Keratinocyte (primary cell): ENCODE measurements around the gene TMPRSS2. TPM values are rescaled to one million over a fixed set of nuclear protein-coding genes. Genes with fewer than 3 reads are reported as not detected.

ENCODE experiments used
- DNase-seq: peaks from one replicate; pipeline ENCODE4 v3.0.0-alpha.2; 2011; ENCODE audit warnings: low read depth, missing footprints, low spot score
- FAIRE-seq: peaks from 2 replicates; lab custom pipeline; 2011; peaks lifted over from hg19 to GRCh38; lab: Jason Lieb, UNC
- H2AFZ ChIP-seq: 2 replicates; pipeline ENCODE4 v1.6.0; 2012; ENCODE audit warnings: low read length, control low read depth, inconsistent platforms; ENCODE audit not compliant: control insufficient read depth
- H3K27ac ChIP-seq: 2 replicates; pipeline ENCODE4 v1.5.1; 2011; ENCODE audit warnings: low read length; ENCODE audit not compliant: control insufficient read depth, insufficient read depth
- H3K27me3 ChIP-seq: 3 replicates; pipeline ENCODE4 v1.6.0; 2011; ENCODE audit warnings: low read length; ENCODE audit not compliant: control insufficient read depth, insufficient read depth; ENCODE audit errors: extremely low read depth
- H3K36me3 ChIP-seq, 2 experiments: 2 replicates in 1 of 2; 3 replicates in 1 of 2; pipeline ENCODE4 v1.5.1; 2011; ENCODE audit warnings: low read length in 2 of 2, mild to moderate bottlenecking in 1 of 2; ENCODE audit not compliant: control insufficient read depth in 2 of 2, insufficient read depth in 2 of 2; ENCODE audit errors: extremely low read depth in 1 of 2
- H3K4me1 ChIP-seq: 3 replicates; pipeline ENCODE4 v1.5.1; 2011; ENCODE audit warnings: low read length; ENCODE audit not compliant: control insufficient read depth, insufficient read depth; ENCODE audit errors: extremely low read depth
- H3K4me2 ChIP-seq: 3 replicates; pipeline ENCODE4 v1.6.0; 2011; ENCODE audit warnings: low read depth, low read length; ENCODE audit not compliant: control insufficient read depth, insufficient read depth; ENCODE audit errors: extremely low read depth
- H3K4me3 ChIP-seq, 3 experiments: fragments of 200-600 bp in 1 of 3; sonication (generic) in 1 of 3; 2 replicates in 2 of 3; 3 replicates in 1 of 3; pipeline ENCODE4 v1.5.1; 2011 to 2016; ENCODE audit warnings: low read length in 3 of 3, mild to moderate bottlenecking in 3 of 3, control low read depth in 2 of 3, inconsistent platforms in 1 of 3, low read depth in 1 of 3, mixed read lengths in 1 of 3, mixed run types in 1 of 3, moderate library complexity in 1 of 3; ENCODE audit not compliant: control insufficient read depth in 2 of 3, insufficient read depth in 2 of 3; ENCODE audit errors: extremely low read depth in 1 of 3
- H3K79me2 ChIP-seq: 2 replicates; pipeline ENCODE4 v1.6.0; 2012; ENCODE audit warnings: low read length; ENCODE audit not compliant: control insufficient read depth, insufficient read depth
- H3K9ac ChIP-seq: 3 replicates; pipeline ENCODE4 v1.6.0; 2011; ENCODE audit warnings: low read length; ENCODE audit not compliant: control insufficient read depth, insufficient read depth; ENCODE audit errors: extremely low read depth
- H3K9me1 ChIP-seq: 3 replicates; pipeline ENCODE4 v1.6.0; 2011; ENCODE audit warnings: low read length; ENCODE audit not compliant: control insufficient read depth, insufficient read depth; ENCODE audit errors: extremely low read depth
- H3K9me3 ChIP-seq: 2 replicates; pipeline ENCODE4 v1.5.1; 2012; ENCODE audit warnings: low read depth, low read length; ENCODE audit not compliant: control insufficient read depth
- H4K20me1 ChIP-seq: 3 replicates; pipeline ENCODE4 v1.6.0; 2011; ENCODE audit warnings: low read length; ENCODE audit not compliant: control insufficient read depth, insufficient read depth; ENCODE audit errors: extremely low read depth
- EZH2 ChIP-seq: IDR thresholded peaks from one replicate; pipeline ENCODE4 v1.6.1; 2012; ENCODE audit warnings: inconsistent platforms, mild to moderate bottlenecking, low read length, moderate library complexity
- dilution Hi-C: fragments of 300-500 bp; cut with MboI; formaldehyde crosslinking; loops from one replicate; pipeline ENCODE4 v1.7.0; 2020; ENCODE audit warnings: low sequenced_read_pairs; ENCODE audit not compliant: extremely low pct_ligation_motif_present
- polyA plus RNA-seq, 5 experiments: library from polyadenylated mRNA; depleted of rRNA in 3 of 5; stranded (reverse) in 3 of 5; stranded (forward) in 1 of 5; unstranded in 1 of 5; fragments of >200 nt; gene quantifications; 1 replicate in 1 of 5; 2 replicates in 3 of 5; 3 replicates in 1 of 5; pipeline versions ENCODE4 v1.2.1 to v1.2.3, GENCODE V29; 2011 to 2012; ENCODE audit warnings: missing spikeins in 2 of 5, low read depth in 1 of 5, low replicate concordance in 1 of 5
- TF ChIP-seq, protein P1 (sequence below), 3 experiments: IDR thresholded peaks in 1 of 3; conservative IDR thresholded peaks in 1 of 3; optimal IDR thresholded peaks in 1 of 3; 2 replicates in 2 of 3; 3 replicates in 1 of 3; pipeline versions ENCODE3 to v1.5.1; 2011; ENCODE audit warnings: low read length in 3 of 3, mild to moderate bottlenecking in 3 of 3, moderate library complexity in 2 of 3, control low read depth in 1 of 3, inconsistent platforms in 1 of 3; ENCODE audit not compliant: insufficient read depth in 2 of 3; ENCODE audit errors: extremely low read depth in 1 of 3

Gene TMPRSS2
- polyA plus RNA-seq, 1 donor (not counting 4 experiments of a cell fraction or from before 2014, with no cell fraction given): not detected

DNA sequence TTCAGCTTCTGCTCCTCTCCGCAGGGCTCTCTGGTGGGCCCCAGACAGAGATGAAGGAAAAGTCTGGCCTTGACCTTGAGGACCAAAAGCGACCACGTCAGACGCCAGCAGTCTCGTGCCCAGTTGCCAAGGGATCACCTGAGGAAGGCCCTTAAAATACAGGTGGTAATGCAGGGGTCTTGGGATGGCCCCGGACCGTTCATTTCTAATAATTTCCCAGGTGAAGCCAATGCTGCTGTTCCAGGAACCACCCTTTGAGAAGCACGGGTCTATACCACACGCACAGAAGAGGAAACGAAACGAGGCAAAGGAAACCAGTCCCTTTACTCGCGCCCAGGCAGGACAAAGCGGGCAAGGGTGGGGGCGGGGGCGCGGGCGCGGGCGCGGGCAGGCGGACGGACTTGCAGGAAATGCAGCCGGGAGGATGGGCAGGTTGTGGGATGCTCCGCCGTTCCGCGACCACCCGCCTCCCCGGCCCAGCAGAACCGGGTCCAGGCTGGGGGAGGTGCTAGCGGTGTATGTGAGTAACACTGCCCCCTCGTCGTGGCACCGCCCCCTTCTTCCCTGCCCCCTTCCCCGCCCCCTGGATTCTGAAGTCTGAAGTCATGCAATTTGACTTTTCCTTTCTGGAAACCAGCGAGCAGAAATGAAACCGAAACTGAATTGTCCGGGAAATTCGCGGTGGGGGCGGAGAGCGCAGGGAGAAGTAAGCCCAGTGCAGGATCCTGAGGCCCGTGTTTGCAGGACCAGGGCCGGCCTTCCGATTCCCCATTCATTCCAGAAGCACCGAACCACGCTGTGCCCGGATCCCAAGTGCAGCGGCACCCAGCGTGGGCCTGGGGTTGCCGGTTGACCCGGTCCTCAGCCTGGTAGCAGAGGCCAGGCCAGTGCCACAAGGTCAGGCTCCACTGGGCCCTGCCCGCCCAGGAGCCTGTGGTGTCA, 87.8 kb downstream of the TMPRSS2 start:
- no peaks in the 10 kb centered on the region for H4K20me1 ChIP-seq
- peak overlapping the region; percentile 52 to 81 (median 76) for H3K4me3 ChIP-seq
- H3K79me2 ChIP-seq: no peaks in the 10 kb centered on the region
- H3K9me1 ChIP-seq: no peaks in the 10 kb centered on the region
- no peaks in the 10 kb centered on the region for H3K36me3 ChIP-seq
- H2AFZ ChIP-seq: peak overlapping the region; percentile 82
- dilution Hi-C loops: no loop called here
- TF ChIP-seq EZH2: no peak
- TF ChIP-seq, protein P1, sequence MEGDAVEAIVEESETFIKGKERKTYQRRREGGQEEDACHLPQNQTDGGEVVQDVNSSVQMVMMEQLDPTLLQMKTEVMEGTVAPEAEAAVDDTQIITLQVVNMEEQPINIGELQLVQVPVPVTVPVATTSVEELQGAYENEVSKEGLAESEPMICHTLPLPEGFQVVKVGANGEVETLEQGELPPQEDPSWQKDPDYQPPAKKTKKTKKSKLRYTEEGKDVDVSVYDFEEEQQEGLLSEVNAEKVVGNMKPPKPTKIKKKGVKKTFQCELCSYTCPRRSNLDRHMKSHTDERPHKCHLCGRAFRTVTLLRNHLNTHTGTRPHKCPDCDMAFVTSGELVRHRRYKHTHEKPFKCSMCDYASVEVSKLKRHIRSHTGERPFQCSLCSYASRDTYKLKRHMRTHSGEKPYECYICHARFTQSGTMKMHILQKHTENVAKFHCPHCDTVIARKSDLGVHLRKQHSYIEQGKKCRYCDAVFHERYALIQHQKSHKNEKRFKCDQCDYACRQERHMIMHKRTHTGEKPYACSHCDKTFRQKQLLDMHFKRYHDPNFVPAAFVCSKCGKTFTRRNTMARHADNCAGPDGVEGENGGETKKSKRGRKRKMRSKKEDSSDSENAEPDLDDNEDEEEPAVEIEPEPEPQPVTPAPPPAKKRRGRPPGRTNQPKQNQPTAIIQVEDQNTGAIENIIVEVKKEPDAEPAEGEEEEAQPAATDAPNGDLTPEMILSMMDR (optimal IDR thresholded peaks at IDR 0.05 in 1 of 3, IDR thresholded peaks at IDR 0.05 in 1 of 3, conservative IDR thresholded peaks at IDR 0.05 in 1 of 3; ENCODE audit: extremely low read depth in 1 of 3, insufficient read depth in 2 of 3, low read length in 3 of 3): peak in 1 of 3 experiments; percentile 7
- H3K27ac ChIP-seq: peak overlapping the region; percentile 87
- peak; percentile 13 for FAIRE-seq
- no peaks in the 10 kb centered on the region for H3K27me3 ChIP-seq
- H3K9ac ChIP-seq: peak overlapping the region; percentile 90
- peak overlapping the region; percentile 89 for H3K4me2 ChIP-seq
- H3K4me1 ChIP-seq: peaks cover 3% of the 10 kb centered on the region
- DNase-seq: peak; percentile 44
- no peaks in the 10 kb centered on the region for H3K9me3 ChIP-seq

DNA sequence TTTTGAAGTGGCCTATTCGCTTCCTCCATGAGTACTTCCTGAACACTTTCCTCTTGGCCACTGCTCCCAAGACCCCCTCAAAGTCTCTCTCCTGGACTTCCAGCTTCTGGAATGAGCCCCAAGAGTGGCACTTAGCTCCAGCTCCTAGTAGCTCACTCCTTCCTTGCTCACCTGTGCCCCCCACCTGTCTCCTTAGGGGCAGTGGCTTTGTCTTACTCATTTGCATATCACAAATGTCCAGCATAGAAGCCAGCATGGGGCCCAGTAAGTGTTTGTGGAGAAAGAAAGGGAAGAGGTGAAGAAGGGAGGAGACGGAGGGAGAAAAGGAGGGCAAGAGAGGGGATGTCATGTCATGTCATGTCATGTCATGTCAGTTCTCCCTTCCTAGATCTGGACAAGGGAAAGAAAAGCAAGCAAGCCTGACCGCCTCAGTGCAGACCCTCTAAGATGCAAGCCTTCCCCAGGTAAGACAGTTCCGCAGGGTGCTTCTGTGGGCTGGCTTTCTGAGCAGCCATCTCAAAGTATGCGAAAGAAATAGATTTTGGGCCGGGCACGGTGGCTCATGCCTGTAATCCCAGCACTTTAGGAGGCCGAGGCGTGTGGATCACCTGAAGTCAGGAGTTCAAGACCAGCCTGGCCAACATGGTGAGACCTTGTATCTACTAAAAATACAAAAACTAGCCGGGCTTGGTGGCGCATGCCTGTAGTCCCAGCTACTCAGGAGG, 88.8 kb downstream of the TMPRSS2 start:
- no peak overlapping the region for H3K27ac ChIP-seq

More for the DNA sequence above, 88.8 kb downstream of the TMPRSS2 start:
- Histone ChIP-seq H3K9me1 (no peaks in the 10 kb centered on the region), H3K9me3 (no peaks in the 10 kb centered on the region), H3K4me3 (no peak overlapping the region), H2AFZ (no peak overlapping the region), H4K20me1 (no peaks in the 10 kb centered on the region), H3K9ac (no peak overlapping the region), H3K79me2 (no peaks in the 10 kb centered on the region), H3K27me3 (no peaks in the 10 kb centered on the region), H3K4me1 (peaks cover 3% of the 10 kb centered on the region), H3K36me3 (no peaks in the 10 kb centered on the region), H3K4me2 (no peak overlapping the region)
- DNase-seq (no peak), FAIRE-seq (no peak)
- TF ChIP-seq, protein P1 (optimal IDR thresholded peaks at IDR 0.05 in 1 of 3, IDR thresholded peaks at IDR 0.05 in 1 of 3, conservative IDR thresholded peaks at IDR 0.05 in 1 of 3; ENCODE audit: extremely low read depth in 1 of 3, insufficient read depth in 2 of 3, low read length in 3 of 3): no peak
- no peak for TF ChIP-seq EZH2
- dilution Hi-C loops: no loop called here
